VCaP (cell line): ENCODE measurements around the gene ZNF365.
"Not testable (repeated sequence)": the region's sequence is repeated elsewhere in the genome, so short reads cannot be mapped to it uniquely, and the experiment has no call there.

Experiments used
- H3K27ac ChIP-seq: fragments of 450-650 bp; 2 replicates; pipeline ENCODE4 v1.5.1; 2017
- CTCF ChIP-seq: fragments of 450-650 bp; conservative IDR thresholded peaks from 2 replicates; pipeline ENCODE4 v1.5.1; 2017; ENCODE audit warnings: mild to moderate bottlenecking, moderate library complexity

Gene ZNF365

DNA sequence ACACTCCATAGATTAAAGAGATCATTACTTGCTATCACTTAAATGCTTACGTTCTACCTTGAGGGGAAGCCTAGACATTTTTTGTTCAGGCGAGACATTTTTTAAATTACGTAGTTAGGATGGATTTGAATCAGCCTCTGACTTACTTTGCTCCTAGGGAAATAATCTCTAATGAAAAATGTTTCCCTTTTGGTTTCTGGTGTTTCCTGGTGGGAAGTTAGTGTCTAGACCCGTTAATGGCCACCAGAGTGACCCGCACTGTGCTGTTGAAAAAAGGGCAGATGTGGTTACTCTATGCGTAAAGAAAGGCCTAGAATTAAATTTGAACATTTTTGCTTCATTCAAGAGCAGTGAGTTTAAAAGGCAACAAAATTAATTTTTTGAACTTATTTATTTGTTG lies 3.8 kb downstream of the ZNF365 start:
- no peak for TF ChIP-seq CTCF

GRCh38 chr10:62378877-62379276 lies 4.7 kb downstream of the ZNF365 start:
- not testable (repeated sequence) for H3K27ac ChIP-seq

More for the DNA sequence above, 3.8 kb downstream of the ZNF365 start:
- H3K27ac ChIP-seq: no peak overlapping the region

DNA sequence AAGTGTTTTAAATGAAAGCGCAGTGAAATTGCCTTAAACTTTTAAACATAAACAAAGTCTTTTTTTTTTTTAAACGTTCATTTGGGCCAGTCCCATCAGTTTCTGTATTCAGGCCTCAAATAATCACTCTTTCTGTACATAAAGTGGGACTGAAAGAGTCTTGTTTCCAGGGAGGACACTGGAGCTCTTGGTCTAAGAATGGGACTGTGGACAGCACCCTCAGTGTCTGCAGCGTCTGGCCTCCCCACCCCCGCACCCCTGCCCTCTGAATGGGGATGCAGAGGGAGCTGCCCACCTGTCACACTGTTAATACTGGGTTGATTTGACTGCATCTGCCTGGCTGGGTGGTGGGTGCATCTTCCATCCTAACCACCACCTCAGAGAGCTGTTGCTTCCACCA lies 5.2 kb downstream of the ZNF365 start:
- TF ChIP-seq CTCF: no peak
- H3K27ac ChIP-seq: no peak overlapping the region

GRCh38 chr10:62380016-62380415 lies 5.8 kb downstream of the ZNF365 start:
- H3K27ac ChIP-seq: no peak overlapping the region
- no peak for TF ChIP-seq CTCF

GRCh38 chr10:62381385-62382102 lies 7.4 kb downstream of the ZNF365 start:
- TF ChIP-seq CTCF: no peak
- H3K27ac ChIP-seq: no peak overlapping the region

- TF ChIP-seq CTCF: no peak
- H3K27ac ChIP-seq: no peak overlapping the region
Observed at GRCh38 chr10:62382831-62383230, 8.7 kb downstream of the ZNF365 start.

DNA sequence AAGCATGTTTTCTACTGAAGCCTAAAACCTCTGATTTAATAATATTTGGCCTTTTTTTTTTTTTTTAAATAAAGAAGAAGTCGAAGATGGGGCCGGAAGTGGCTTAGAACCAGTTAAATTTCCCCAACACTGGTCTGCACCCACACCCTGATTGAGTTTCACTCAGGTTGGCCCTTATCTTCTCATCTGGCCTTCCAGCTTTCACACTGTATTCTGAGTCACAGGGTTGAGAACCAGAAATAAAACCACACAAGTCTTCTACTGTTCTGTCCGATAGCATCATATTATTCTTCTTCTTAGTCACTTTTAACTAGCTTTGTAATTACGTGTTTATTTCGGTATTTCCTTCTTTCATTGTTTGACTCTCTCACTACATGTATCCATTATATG lies 9.9 kb downstream of the ZNF365 start:
- no peak overlapping the region for H3K27ac ChIP-seq
- TF ChIP-seq CTCF: no peak

GRCh38 chr10:62384447-62385081 lies 10.4 kb downstream of the ZNF365 start:
- TF ChIP-seq CTCF: no peak
- H3K27ac ChIP-seq: no peak overlapping the region
